ENCODE measurements around the gene GPR149. TPM values are rescaled to one million over a fixed set of nuclear protein-coding genes. Genes with fewer than 3 reads are reported as not detected.

The GPR149 gene
- total RNA-seq, 1 donor from 2014 or later, result not detected

GRCh38 chr3:154334973-154335420 is 95.0 kb downstream of the GPR149 start:
- Histone ChIP-seq H3K4me3 (ENCODE audit: insufficient read depth, low read depth, low read length) (no peak overlapping the region), H3K27ac (ENCODE audit: low read depth, low read length) (no peak overlapping the region), H3K4me1 (ENCODE audit: insufficient read depth, low read length) (no peaks in the 10 kb centered on the region), H2AFZ (ENCODE audit: low read depth, low read length) (no peak overlapping the region), H3K9me3 (ENCODE audit: insufficient read depth, low read depth, low read length) (no peaks in the 10 kb centered on the region), H3K9ac (ENCODE audit: low read length) (no peak overlapping the region), H3K27me3 (ENCODE audit: insufficient read depth, low read length) (no peaks in the 10 kb centered on the region), H3K36me3 (ENCODE audit: insufficient read depth, low read length) (no peaks in the 10 kb centered on the region), H4K20me1 (ENCODE audit: insufficient read depth, low read length) (no peaks in the 10 kb centered on the region), H3K4me2 (ENCODE audit: low read length) (no peak overlapping the region), H3K79me2 (ENCODE audit: insufficient read depth, low read length) (no peaks in the 10 kb centered on the region)
- Mint-ChIP-seq H3K4me3 (ENCODE audit: unreplicated experiment) (no peak overlapping the region), H3K27me3 (ENCODE audit: low read depth, unreplicated experiment) (no peaks in the 10 kb centered on the region), H3K36me3 (ENCODE audit: low read depth, unreplicated experiment) (no peaks in the 10 kb centered on the region), H3K4me1 (ENCODE audit: low read depth, unreplicated experiment) (no peaks in the 10 kb centered on the region), H3K27ac (ENCODE audit: unreplicated experiment) (no peak overlapping the region), H3K9me3 (ENCODE audit: unreplicated experiment) (no peaks in the 10 kb centered on the region)
- FAIRE-seq (no peak), DNase-seq (ENCODE audit: low read depth) (peak; percentile 23)
- no peak for TF ChIP-seq EZH2 (IDR thresholded peaks at IDR 0.05; ENCODE audit: insufficient read depth, low read length)
- TF ChIP-seq CTCF (IDR thresholded peaks at IDR 0.05; ENCODE audit: insufficient read depth, low read depth, low read length), result peak; percentile 51

- Histone ChIP-seq H3K4me3 (ENCODE audit: insufficient read depth, low read depth, low read length) (no peak overlapping the region), H3K79me2 (ENCODE audit: insufficient read depth, low read length) (peaks cover 12% of the 10 kb centered on the region), H4K20me1 (ENCODE audit: insufficient read depth, low read length) (peaks cover 1% of the 10 kb centered on the region), H3K36me3 (ENCODE audit: insufficient read depth, low read length) (no peaks in the 10 kb centered on the region), H3K9ac (ENCODE audit: low read length) (no peak overlapping the region), H3K27me3 (ENCODE audit: insufficient read depth, low read length) (no peaks in the 10 kb centered on the region), H3K9me3 (ENCODE audit: insufficient read depth, low read depth, low read length) (no peaks in the 10 kb centered on the region), H2AFZ (ENCODE audit: low read depth, low read length) (no peak overlapping the region), H3K4me2 (ENCODE audit: low read length) (no peak overlapping the region), H3K27ac (ENCODE audit: low read depth, low read length) (no peak overlapping the region), H3K4me1 (ENCODE audit: insufficient read depth, low read length) (no peaks in the 10 kb centered on the region)
- TF ChIP-seq CTCF (IDR thresholded peaks at IDR 0.05; ENCODE audit: insufficient read depth, low read depth, low read length) (no peak), EZH2 (IDR thresholded peaks at IDR 0.05; ENCODE audit: insufficient read depth, low read length) (no peak)
- no peak for FAIRE-seq
- H3K36me3 Mint-ChIP-seq (ENCODE audit: low read depth, unreplicated experiment), result no peaks in the 10 kb centered on the region
- no peak for DNase-seq (ENCODE audit: low read depth)
- no peaks in the 10 kb centered on the region for H3K4me1 Mint-ChIP-seq (ENCODE audit: low read depth, unreplicated experiment)
- no peaks in the 10 kb centered on the region for H3K27me3 Mint-ChIP-seq (ENCODE audit: low read depth, unreplicated experiment)
- H3K9me3 Mint-ChIP-seq (ENCODE audit: unreplicated experiment), result no peaks in the 10 kb centered on the region
- no peak overlapping the region for H3K4me3 Mint-ChIP-seq (ENCODE audit: unreplicated experiment)
- no peak overlapping the region for H3K27ac Mint-ChIP-seq (ENCODE audit: unreplicated experiment)
These were observed 102.1 kb downstream of the GPR149 start for GRCh38 chr3:154327871-154328270.

- DNase-seq (ENCODE audit: low read depth) (no peak), FAIRE-seq (no peak)
- no peaks in the 10 kb centered on the region for H3K27me3 Mint-ChIP-seq (ENCODE audit: low read depth, unreplicated experiment)
- H3K9me3 ChIP-seq (ENCODE audit: insufficient read depth, low read depth, low read length), result no peaks in the 10 kb centered on the region
- H3K27me3 ChIP-seq (ENCODE audit: insufficient read depth, low read length), result no peaks in the 10 kb centered on the region
- peak overlapping the region; percentile 88 for H3K4me2 ChIP-seq (ENCODE audit: low read length)
- H3K4me3 Mint-ChIP-seq (ENCODE audit: unreplicated experiment), result peak overlapping the region; percentile 95
- no peaks in the 10 kb centered on the region for H3K36me3 ChIP-seq (ENCODE audit: insufficient read depth, low read length)
- H3K4me1 Mint-ChIP-seq (ENCODE audit: low read depth, unreplicated experiment), result peaks cover 4% of the 10 kb centered on the region
- H3K9me3 Mint-ChIP-seq (ENCODE audit: unreplicated experiment), result no peaks in the 10 kb centered on the region
- peak overlapping the region; percentile 87 for H3K9ac ChIP-seq (ENCODE audit: low read length)
- TF ChIP-seq CTCF (IDR thresholded peaks at IDR 0.05; ENCODE audit: insufficient read depth, low read depth, low read length), result no peak
- peak overlapping the region; percentile 95 for H3K27ac Mint-ChIP-seq (ENCODE audit: unreplicated experiment)
- peaks cover 27% of the 10 kb centered on the region for H4K20me1 ChIP-seq (ENCODE audit: insufficient read depth, low read length)
- peak overlapping the region; percentile 89 for H3K27ac ChIP-seq (ENCODE audit: low read depth, low read length)
- no peaks in the 10 kb centered on the region for H3K4me1 ChIP-seq (ENCODE audit: insufficient read depth, low read length)
- peak overlapping the region; percentile 84 for H3K4me3 ChIP-seq (ENCODE audit: insufficient read depth, low read depth, low read length)
- H3K36me3 Mint-ChIP-seq (ENCODE audit: low read depth, unreplicated experiment), result no peaks in the 10 kb centered on the region
- peak overlapping the region; percentile 67 for H2AFZ ChIP-seq (ENCODE audit: low read depth, low read length)
- peaks cover 42% of the 10 kb centered on the region for H3K79me2 ChIP-seq (ENCODE audit: insufficient read depth, low read length)
These were observed 105.1 kb downstream of the GPR149 start for GRCh38 chr3:154324919-154325318.
